Measurements from ENCODE around the gene ELMO2.

DNA sequence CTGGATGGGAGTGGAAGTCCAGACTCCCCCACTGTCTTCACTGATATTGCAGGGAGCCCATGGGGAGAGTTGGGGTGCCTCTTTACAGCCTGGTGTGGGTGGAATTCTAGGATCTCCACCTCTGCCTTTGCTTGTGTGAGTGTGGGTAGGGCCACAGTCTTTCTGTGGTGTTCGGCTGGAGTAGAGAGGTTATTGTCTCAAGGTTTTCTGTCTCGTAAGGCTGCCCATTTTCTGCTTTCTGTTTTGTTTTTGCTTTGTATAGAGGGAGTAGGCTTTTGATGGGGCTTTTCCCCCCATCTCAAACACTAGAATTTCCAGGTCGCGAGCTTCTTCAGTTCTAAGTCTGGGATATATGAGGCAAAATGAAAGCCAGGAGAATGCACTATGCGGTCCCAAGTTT is 40.4 kb upstream of the ELMO2 start:
- TF ChIP-seq EP300 (IDR thresholded peaks at IDR 0.05) (no peak), POLR2A (IDR thresholded peaks at IDR 0.05) (no peak)
- TF ChIP-seq, protein P1, sequence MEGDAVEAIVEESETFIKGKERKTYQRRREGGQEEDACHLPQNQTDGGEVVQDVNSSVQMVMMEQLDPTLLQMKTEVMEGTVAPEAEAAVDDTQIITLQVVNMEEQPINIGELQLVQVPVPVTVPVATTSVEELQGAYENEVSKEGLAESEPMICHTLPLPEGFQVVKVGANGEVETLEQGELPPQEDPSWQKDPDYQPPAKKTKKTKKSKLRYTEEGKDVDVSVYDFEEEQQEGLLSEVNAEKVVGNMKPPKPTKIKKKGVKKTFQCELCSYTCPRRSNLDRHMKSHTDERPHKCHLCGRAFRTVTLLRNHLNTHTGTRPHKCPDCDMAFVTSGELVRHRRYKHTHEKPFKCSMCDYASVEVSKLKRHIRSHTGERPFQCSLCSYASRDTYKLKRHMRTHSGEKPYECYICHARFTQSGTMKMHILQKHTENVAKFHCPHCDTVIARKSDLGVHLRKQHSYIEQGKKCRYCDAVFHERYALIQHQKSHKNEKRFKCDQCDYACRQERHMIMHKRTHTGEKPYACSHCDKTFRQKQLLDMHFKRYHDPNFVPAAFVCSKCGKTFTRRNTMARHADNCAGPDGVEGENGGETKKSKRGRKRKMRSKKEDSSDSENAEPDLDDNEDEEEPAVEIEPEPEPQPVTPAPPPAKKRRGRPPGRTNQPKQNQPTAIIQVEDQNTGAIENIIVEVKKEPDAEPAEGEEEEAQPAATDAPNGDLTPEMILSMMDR (IDR thresholded peaks at IDR 0.05), result no peak

All from upper lobe of left lung (tissue), 4 donors.